Mesenchymal stem cell (in vitro differentiated cells and primary cell): ENCODE data around the gene AKNA.

ENCODE experiments used
- DNase-seq: peaks from one replicate; pipeline ENCODE4 v3.0.0-alpha.2; 2013
- H2AFZ ChIP-seq: one replicate; pipeline ENCODE4 v1.6.1; 2013; ENCODE audit warnings: low read depth, mild to moderate bottlenecking, control low read depth, inconsistent platforms, low read length, moderate library complexity
- H2AK5ac ChIP-seq: 2 replicates; pipeline ENCODE4 v1.6.1; 2013; ENCODE audit warnings: low read length, moderate library complexity, mild to moderate bottlenecking, inconsistent platforms; ENCODE audit not compliant: severe bottlenecking
- H2BK120ac ChIP-seq: one replicate; pipeline ENCODE4 v1.6.1; 2013; ENCODE audit warnings: low read depth, mild to moderate bottlenecking, inconsistent platforms, low read length, moderate library complexity
- H2BK12ac ChIP-seq, 2 experiments: one replicate each; pipeline ENCODE4 v1.6.1; 2013; ENCODE audit warnings: inconsistent platforms in 2 of 2, low read length in 2 of 2, mild to moderate bottlenecking in 2 of 2, moderate library complexity in 2 of 2, control low read depth in 1 of 2
- H2BK15ac ChIP-seq: one replicate; pipeline ENCODE4 v1.6.1; 2013; ENCODE audit warnings: mild to moderate bottlenecking, low read depth, inconsistent platforms; ENCODE audit not compliant: poor library complexity, severe bottlenecking
- H2BK5ac ChIP-seq: 2 replicates; pipeline ENCODE4 v1.6.1; 2013; ENCODE audit warnings: low read depth, mild to moderate bottlenecking, low read length, control low read depth, inconsistent platforms; ENCODE audit not compliant: poor library complexity, severe bottlenecking
- H3K14ac ChIP-seq, 2 experiments: one replicate each; pipeline ENCODE4 v1.6.1; 2013; ENCODE audit warnings: inconsistent platforms in 2 of 2, low read length in 2 of 2, control low read depth in 1 of 2, mild to moderate bottlenecking in 1 of 2, moderate library complexity in 1 of 2
- H3K18ac ChIP-seq, 2 experiments: one replicate each; pipeline ENCODE4 v1.6.1; 2013; ENCODE audit warnings: inconsistent platforms in 2 of 2, low read length in 2 of 2, control low read depth in 1 of 2, low read depth in 1 of 2, mild to moderate bottlenecking in 1 of 2
- H3K23ac ChIP-seq, 2 experiments: one replicate each; pipeline ENCODE4 v1.6.1; 2013; ENCODE audit warnings: inconsistent platforms in 2 of 2, low read length in 2 of 2, mild to moderate bottlenecking in 2 of 2, moderate library complexity in 2 of 2, control low read depth in 1 of 2
- H3K27ac ChIP-seq: 2 replicates; pipeline ENCODE4 v1.5.1; 2013; ENCODE audit warnings: mild to moderate bottlenecking, moderate library complexity, low read length, control low read depth, inconsistent platforms; ENCODE audit not compliant: poor library complexity, severe bottlenecking
- H3K27me3 ChIP-seq, 2 experiments: 2 replicates each; pipeline versions ENCODE4 v1.6.1 to v1.7.0; 2013; ENCODE audit warnings: low read length in 2 of 2, mild to moderate bottlenecking in 2 of 2, moderate library complexity in 2 of 2, control low read depth in 1 of 2, inconsistent platforms in 1 of 2; ENCODE audit not compliant: control insufficient read depth in 1 of 2, insufficient read depth in 1 of 2
- H3K36me3 ChIP-seq, 2 experiments: 2 replicates each; pipeline versions ENCODE4 v1.6.1 to v1.7.0; 2013; ENCODE audit warnings: low read length in 2 of 2, control low read depth in 1 of 2, inconsistent platforms in 1 of 2, low read depth in 1 of 2, mild to moderate bottlenecking in 1 of 2; ENCODE audit not compliant: insufficient read depth in 2 of 2, control insufficient read depth in 1 of 2
- H3K4ac ChIP-seq, 2 experiments: one replicate each; pipeline ENCODE4 v1.6.1; 2013; ENCODE audit warnings: inconsistent platforms in 2 of 2, low read length in 2 of 2, mild to moderate bottlenecking in 2 of 2, moderate library complexity in 2 of 2, control low read depth in 1 of 2, low read depth in 1 of 2
- H3K4me1 ChIP-seq: 2 replicates; pipeline ENCODE4 v1.6.1; 2013; ENCODE audit warnings: low read depth, low read length, control low read depth; ENCODE audit not compliant: control insufficient read depth, insufficient read depth
- H3K4me2 ChIP-seq: 2 replicates; pipeline ENCODE4 v1.6.1; 2013; ENCODE audit warnings: low read length, mild to moderate bottlenecking, inconsistent platforms; ENCODE audit not compliant: poor library complexity, severe bottlenecking
- H3K4me3 ChIP-seq, 2 experiments: 2 replicates each; pipeline versions ENCODE4 v1.5.1 to v1.7.0; 2013; ENCODE audit warnings: low read length in 2 of 2, mild to moderate bottlenecking in 2 of 2, control low read depth in 1 of 2, low read depth in 1 of 2; ENCODE audit not compliant: insufficient read depth in 1 of 2
- H3K79me1 ChIP-seq: replicated peaks from 2 replicates; pipeline ENCODE4 v1.6.1; 2013; ENCODE audit warnings: mild to moderate bottlenecking, control low read depth, low read length, inconsistent platforms; ENCODE audit not compliant: poor library complexity, severe bottlenecking
- H3K9ac ChIP-seq: 2 replicates; pipeline ENCODE4 v1.7.0; 2013; ENCODE audit warnings: mild to moderate bottlenecking, low read length, moderate library complexity
- H3K9me3 ChIP-seq: 2 replicates; pipeline ENCODE4 v1.7.0; 2013; ENCODE audit warnings: mild to moderate bottlenecking, low read length; ENCODE audit not compliant: control insufficient read depth
- H4K8ac ChIP-seq: one replicate; pipeline ENCODE4 v1.6.1; 2013; ENCODE audit warnings: inconsistent platforms, mild to moderate bottlenecking, low read length, moderate library complexity
- H4K91ac ChIP-seq: one replicate; pipeline ENCODE4 v1.6.1; 2013; ENCODE audit warnings: mild to moderate bottlenecking, low read length, inconsistent platforms
- WGBS: methylation state at CpG from one replicate; pipeline ENCODE4 v1.1.7; 2013; ENCODE audit warnings: mixed read lengths; 5-methylcytosine and 5-hydroxymethylcytosine counted together

The AKNA gene

GRCh38 chr9:114355821-114356220 is 32.0 kb downstream of the AKNA start:
- DNase-seq, result no peak
- no peak overlapping the region for H3K18ac ChIP-seq
- no peaks in the 10 kb centered on the region for H3K9me3 ChIP-seq
- no peak overlapping the region for H3K4me2 ChIP-seq
- H3K4me3 ChIP-seq, result no peak overlapping the region
- no peak overlapping the region for H2BK12ac ChIP-seq
- no peak overlapping the region for H2BK120ac ChIP-seq
- H3K14ac ChIP-seq, result no peak overlapping the region
- no peak overlapping the region for H3K9ac ChIP-seq
- H3K27me3 ChIP-seq, result no peaks in the 10 kb centered on the region
- H4K91ac ChIP-seq, result no peak overlapping the region
- no peak overlapping the region for H3K4ac ChIP-seq
- H2BK15ac ChIP-seq, result no peak overlapping the region
- no peak overlapping the region for H4K8ac ChIP-seq
- no peak overlapping the region for H3K27ac ChIP-seq
- H2BK5ac ChIP-seq, result no peak overlapping the region
- H3K23ac ChIP-seq, result no peak overlapping the region
- H3K79me1 ChIP-seq, result no peaks in the 10 kb centered on the region
- WGBS, result 96% methylated on average over 6 of the region's 6 CpGs
- H3K36me3 ChIP-seq, result peaks cover 55 to 74% of the 10 kb centered on the region in 2 experiments
- no peak overlapping the region for H2AFZ ChIP-seq
- H3K4me1 ChIP-seq, result peaks cover 2% of the 10 kb centered on the region
- no peak overlapping the region for H2AK5ac ChIP-seq

GRCh38 chr9:114351932-114352331 is 35.9 kb downstream of the AKNA start:
- H3K4me3 ChIP-seq, result no peak overlapping the region
- H3K27me3 ChIP-seq, result no peaks in the 10 kb centered on the region
- H3K4ac ChIP-seq, result no peak overlapping the region
- no peak overlapping the region for H2BK15ac ChIP-seq
- no peak overlapping the region for H3K23ac ChIP-seq
- H2AK5ac ChIP-seq, result no peak overlapping the region
- no peak overlapping the region for H2BK5ac ChIP-seq
- H3K27ac ChIP-seq, result no peak overlapping the region
- no peak overlapping the region for H2AFZ ChIP-seq
- peaks cover 42 to 65% of the 10 kb centered on the region in 2 experiments for H3K36me3 ChIP-seq
- DNase-seq, result no peak
- no peak overlapping the region for H2BK12ac ChIP-seq
- no peak overlapping the region for H4K91ac ChIP-seq
- no peaks in the 10 kb centered on the region for H3K9me3 ChIP-seq
- no peak overlapping the region for H4K8ac ChIP-seq
- WGBS, result 86% methylated on average over 4 of the region's 4 CpGs
- no peaks in the 10 kb centered on the region for H3K79me1 ChIP-seq
- no peak overlapping the region for H3K18ac ChIP-seq
- no peak overlapping the region for H2BK120ac ChIP-seq
- H3K4me2 ChIP-seq, result no peak overlapping the region
- H3K14ac ChIP-seq, result no peak overlapping the region
- peaks cover 20% of the 10 kb centered on the region for H3K4me1 ChIP-seq
- no peak overlapping the region for H3K9ac ChIP-seq

- Histone ChIP-seq H3K9me3 (no peaks in the 10 kb centered on the region), H3K36me3 (peaks cover 40 to 65% of the 10 kb centered on the region in 2 experiments), H4K91ac (no peak overlapping the region), H3K4me1 (peaks cover 20% of the 10 kb centered on the region), H2BK15ac (no peak overlapping the region), H3K9ac (no peak overlapping the region), H3K23ac (no peak overlapping the region), H3K27ac (no peak overlapping the region), H3K27me3 (no peaks in the 10 kb centered on the region), H3K4me2 (no peak overlapping the region), H2BK5ac (no peak overlapping the region), H3K4ac (no peak overlapping the region), H3K14ac (no peak overlapping the region), H3K4me3 (no peak overlapping the region), H2BK120ac (no peak overlapping the region), H4K8ac (no peak overlapping the region), H3K79me1 (no peaks in the 10 kb centered on the region), H2AK5ac (no peak overlapping the region), H2AFZ (no peak overlapping the region), H2BK12ac (peak overlapping the region in 1 of 2 experiments; percentile 49), H3K18ac (no peak overlapping the region)
- DNase-seq, result no peak
- WGBS, result 96% methylated on average over 13 of the region's 16 CpGs
Observed at GRCh38 chr9:114350636-114351401, 37.0 kb downstream of the AKNA start.

GRCh38 chr9:114349713-114350480 is 37.9 kb downstream of the AKNA start:
- Histone ChIP-seq H3K23ac (no peak overlapping the region), H3K9me3 (no peaks in the 10 kb centered on the region), H3K4me3 (no peak overlapping the region), H3K79me1 (peaks cover 1% of the 10 kb centered on the region), H3K4me1 (peaks cover 20% of the 10 kb centered on the region), H4K91ac (peak overlapping the region; percentile 74), H3K27me3 (no peaks in the 10 kb centered on the region), H3K9ac (no peak overlapping the region), H3K27ac (peak overlapping the region; percentile 91), H3K4me2 (no peak overlapping the region), H2BK5ac (no peak overlapping the region), H4K8ac (no peak overlapping the region), H2BK12ac (peak overlapping the region; percentile 29 to 38), H2BK15ac (no peak overlapping the region), H2AFZ (no peak overlapping the region), H3K36me3 (peaks cover 43 to 66% of the 10 kb centered on the region in 2 experiments), H2AK5ac (peak overlapping the region; percentile 78), H3K18ac (no peak overlapping the region), H3K14ac (no peak overlapping the region), H3K4ac (no peak overlapping the region), H2BK120ac (no peak overlapping the region)
- no peak for DNase-seq
- WGBS, result 96% methylated on average over 10 of the region's 10 CpGs
